ENCODE data around the gene RAB8A.
"Not testable (repeated sequence)": the region's sequence is repeated elsewhere in the genome, so short reads cannot be mapped to it uniquely, and the experiment has no call there.

Gene RAB8A

DNA sequence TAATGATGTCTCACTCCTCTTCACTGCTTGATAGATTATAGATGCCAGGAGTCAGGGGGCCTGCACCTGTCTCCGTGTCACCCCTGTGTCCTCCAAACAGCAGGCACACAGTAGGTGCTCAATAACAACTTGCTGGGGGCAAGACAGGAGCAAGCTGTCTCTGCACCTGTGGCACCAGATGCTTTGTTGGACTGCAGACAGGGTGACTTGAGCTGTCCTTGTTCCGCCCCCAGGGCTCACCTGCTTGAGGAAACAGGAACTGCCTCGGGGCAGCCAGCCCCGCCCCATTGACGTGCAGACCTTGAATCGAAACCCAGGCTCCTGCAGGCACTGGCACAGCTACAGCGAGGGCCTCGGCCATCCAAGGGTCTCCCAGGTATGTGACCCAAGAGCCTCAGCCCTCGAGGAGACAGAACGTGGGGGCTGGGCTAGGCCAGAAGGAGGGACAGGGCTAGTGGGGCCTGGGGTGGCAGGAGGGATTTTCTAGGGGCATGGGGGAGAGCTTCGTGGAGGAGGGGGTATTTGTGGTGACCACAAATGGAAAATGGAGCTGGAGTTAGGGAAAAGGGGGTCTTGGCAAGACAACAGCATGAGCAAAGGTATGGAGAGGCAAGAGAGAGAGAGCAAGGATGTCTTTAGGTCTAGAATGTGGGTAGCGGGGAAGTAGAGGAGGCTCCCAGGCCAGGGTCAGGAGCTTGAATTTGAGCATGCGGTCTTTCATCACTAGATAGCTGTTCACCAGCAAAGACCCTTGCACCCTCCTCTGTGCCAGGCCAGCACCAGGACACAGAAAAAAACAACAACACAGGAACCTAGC lies 31.9 kb downstream of the RAB8A start, which contains the start of gene HSH2D:
HSH2D (plus strand) TSS at position 287 of the 817 bp plus-strand sequence. CDS start 5,066 bp downstream, outside the sequence.
- peak; percentile 64 for DNase-seq

DNA sequence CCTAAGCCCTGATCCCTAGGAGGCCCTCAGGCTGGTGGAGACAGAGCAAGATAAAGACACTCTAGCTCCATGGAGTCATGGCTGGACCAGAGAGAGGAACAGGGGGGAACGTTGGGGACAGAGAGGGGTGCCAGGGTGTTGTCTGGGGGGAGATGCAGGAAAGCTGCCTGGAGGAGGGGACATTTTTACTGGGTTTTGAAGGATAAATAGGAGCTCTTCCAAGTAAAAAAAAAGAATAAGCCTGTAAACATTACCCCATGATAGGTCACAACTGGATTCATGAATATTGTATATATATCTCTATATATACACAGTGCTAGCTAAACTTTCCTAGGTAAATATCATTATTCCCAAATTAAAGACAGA lies 32.5 kb downstream of the RAB8A start:
- no peak for DNase-seq

DNA sequence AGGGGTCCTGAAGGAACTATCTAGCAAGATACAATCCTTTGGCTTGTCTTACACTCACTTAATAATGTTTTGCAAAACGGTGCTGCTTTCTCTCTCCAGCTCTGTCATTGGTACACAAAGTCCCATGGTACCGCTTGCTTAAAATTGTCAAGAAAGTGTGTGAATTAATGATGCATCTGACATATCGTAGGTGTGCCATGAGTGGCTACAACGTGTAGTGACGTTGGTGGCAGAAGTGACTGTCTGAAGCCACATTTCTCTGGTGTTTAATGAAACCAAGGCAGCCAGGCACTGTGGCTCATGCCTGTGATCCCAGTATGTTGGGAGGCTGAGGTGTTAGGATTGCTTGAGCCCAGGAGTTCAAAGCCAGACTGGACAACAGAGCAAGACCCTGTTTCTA lies 34.4 kb downstream of the RAB8A start:
- no peak for DNase-seq

DNA sequence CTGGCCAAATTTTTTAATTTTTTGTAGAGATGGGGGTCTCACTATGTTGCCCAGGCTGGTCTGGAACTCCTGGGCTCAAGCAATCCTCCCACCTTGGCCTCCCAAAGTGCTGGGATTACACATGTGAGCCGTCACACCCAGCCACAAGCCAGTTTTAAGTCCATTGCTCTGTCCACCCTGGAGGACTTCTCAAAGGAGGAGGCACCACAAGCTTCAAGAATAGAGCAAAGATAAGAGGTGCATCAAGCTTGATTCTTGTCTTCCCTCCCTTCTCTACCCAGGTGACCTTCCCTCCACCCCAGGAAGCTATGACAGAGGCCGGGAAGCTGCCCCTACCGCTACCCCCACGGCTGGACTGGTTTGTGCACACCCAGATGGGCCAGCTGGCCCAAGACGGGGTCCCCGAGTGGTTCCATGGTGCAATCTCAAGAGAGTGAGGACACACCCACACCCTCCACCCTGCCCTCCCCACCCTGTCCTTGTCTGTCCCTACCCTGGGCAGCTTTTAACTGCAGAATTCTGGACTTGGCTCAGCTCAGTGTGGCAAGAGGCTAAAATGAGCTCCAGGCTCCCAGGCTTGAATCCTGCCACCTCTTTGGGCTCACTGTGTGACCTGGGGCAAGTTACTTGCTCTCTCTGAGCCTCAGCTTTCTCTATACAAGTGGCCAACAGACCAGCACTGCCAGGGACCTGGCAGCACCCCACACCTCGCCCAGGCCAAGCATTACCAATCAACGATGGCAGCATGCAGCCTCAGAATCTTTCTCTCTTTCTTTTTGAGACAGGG lies 36.9 kb downstream of the RAB8A start:
- DNase-seq = no peak

DNA sequence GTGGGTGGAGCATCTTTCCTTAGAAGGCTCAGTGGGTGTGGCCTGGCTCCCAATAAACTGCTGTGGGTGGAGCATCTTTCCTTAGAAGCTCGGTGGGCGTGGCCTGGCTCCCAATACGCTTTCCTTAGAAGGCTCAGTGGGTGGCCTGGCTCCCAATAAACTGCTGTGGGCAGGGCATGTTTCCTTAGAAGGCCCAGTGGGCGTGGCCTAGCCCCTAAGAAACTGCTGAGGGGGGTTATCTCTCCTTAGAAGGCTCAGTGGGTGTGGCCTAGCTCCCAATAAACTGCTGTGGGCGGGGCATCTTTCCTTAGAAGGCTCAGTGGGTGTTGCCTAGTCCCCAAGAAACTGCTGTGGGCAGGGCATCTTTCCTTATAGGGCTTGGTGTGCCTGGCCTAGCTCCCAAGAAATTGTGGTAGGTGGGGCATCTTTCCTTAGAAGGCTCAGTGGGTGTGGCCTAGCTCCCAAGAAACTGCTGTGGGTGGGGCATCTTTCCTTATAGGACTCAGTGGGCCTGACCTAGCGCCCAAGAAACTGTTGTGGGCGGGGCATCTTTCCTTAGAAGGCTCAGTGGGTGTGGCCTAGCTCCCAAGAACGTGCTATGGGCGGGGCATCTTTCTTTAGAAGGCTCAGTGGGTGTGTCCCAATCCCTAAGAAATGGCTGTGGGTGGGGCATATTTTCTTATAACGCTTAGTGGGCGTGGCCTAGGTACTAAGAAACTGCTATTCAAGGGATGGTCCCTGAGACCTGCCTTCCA lies 42.1 kb downstream of the RAB8A start:
- DNase-seq = no peak

GRCh38 chr19:16154557-16154956 lies 42.9 kb downstream of the RAB8A start:
- no peak for DNase-seq

DNA sequence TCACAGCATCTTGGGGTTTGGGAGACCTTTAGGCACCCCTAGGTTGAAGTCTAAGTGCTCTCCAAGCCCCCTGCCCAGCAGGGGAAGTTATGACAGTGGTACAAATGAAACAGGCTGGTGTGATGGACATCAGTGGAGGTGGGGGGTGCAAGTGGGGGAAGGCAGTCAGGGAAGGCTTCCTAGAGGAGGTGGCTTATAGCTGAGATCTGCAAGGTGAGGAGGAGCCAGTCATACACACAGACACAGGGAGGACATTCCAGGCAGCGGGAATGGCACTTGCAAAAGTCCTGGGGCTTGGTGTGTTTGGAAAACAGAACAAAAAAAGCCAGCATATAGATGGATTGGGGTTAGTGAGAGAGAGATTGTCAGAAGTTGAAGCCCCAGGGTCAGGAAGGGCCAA lies 43.4 kb downstream of the RAB8A start:
- DNase-seq = no peak

- no peak for DNase-seq
Observed at GRCh38 chr19:16156904-16157303, 45.2 kb downstream of the RAB8A start.

- DNase-seq = no peak
Observed at GRCh38 chr19:16157601-16158000, 45.9 kb downstream of the RAB8A start.

DNA sequence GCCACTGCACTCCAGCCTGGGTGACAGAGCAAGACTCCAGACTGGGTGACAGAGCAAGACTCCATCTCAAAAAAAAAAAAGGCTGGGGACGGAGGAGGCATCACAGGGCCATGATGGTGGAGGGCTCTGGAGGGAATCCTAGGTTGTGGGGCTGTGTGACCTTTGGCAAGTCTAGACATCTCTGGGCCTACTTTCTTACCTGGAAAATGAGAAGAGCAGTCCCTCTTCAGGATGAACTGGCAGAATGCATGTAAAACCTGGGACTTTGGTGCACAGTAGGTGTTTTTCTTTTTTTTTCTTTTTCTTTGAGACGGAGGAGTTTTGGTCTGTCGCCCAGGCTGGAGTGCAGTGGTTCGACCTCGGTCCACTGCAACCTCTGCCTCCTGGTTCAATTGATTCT lies 48.0 kb downstream of the RAB8A start:
- no peak for DNase-seq

GRCh38 chr19:16160445-16160942 lies 48.8 kb downstream of the RAB8A start:
- DNase-seq = no peak

DNA sequence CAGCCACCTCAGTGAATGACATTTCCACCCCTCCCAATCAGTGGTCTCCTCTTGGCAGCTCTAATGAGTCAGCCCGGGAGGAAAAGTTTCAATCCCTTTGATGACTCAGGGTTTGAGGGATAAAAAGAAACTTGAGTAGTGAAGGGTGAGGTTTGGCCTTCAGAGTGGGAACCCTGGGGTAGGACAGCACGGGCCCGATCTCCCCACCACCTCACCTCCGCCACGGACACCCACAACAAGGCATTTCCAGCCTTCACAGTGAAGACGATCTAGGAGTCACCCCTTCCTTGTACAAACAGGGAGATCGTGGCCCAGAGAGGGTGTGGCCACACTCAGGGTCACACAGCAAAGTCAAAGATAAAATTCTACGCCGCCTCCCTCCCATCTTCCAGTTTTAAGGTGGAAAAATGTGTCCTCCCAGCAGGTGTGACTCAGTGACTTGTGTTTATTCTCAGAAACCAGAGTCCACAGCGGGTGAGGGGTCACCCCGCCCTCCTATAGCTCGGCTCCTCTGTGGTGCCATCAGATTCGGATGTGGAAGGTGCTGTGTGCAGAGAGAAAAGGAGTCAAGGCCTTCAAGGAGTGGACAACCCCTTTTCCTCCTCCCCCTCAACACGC lies 49.4 kb downstream of the RAB8A start:
- no peak for DNase-seq

GRCh38 chr19:16161840-16162239 lies 50.2 kb downstream of the RAB8A start:
- DNase-seq = no peak

- no peak for DNase-seq
Observed at GRCh38 chr19:16164222-16164890, 52.7 kb downstream of the RAB8A start.

GRCh38 chr19:16166417-16166816 lies 54.7 kb downstream of the RAB8A start:
- DNase-seq = no peak

GRCh38 chr19:16167055-16167454 lies 55.4 kb downstream of the RAB8A start:
- DNase-seq = no peak

GRCh38 chr19:16168465-16169081 lies 56.9 kb downstream of the RAB8A start:
- no peak for DNase-seq

GRCh38 chr19:16170134-16170533 lies 58.4 kb downstream of the RAB8A start:
- DNase-seq = no peak

DNA sequence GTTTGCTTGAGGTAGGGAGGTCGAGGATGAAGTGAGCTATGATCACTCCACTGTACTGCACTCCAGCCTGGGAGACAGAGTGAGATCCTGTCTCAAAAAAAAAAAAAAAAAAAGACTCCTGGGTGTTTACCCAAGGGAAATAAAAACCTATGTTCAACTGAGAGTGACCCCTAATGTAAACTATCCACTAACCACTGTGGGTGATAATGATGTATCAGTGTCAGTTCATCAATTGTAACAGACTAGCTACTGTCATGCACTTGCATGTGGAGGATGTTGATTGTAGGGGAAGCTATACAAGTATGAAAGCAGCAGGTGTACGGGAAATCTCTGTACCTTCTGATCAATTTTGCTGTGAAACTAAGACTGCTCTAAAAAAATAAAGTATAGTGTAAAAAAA lies 64.3 kb downstream of the RAB8A start:
- DNase-seq = no peak

GRCh38 chr19:16178866-16179265 lies 67.2 kb downstream of the RAB8A start:
- not testable (repeated sequence) for DNase-seq

GRCh38 chr19:16180611-16181010 lies 68.9 kb downstream of the RAB8A start:
- no peak for DNase-seq

Measured in NCI-H2029 treated with DMSO at 0.1 percent for 48 hours (cell line).